ENCODE results near the gene SND1.

The SND1 gene

GRCh38 chr7:127914693-127915092 is 262.7 kb downstream of the SND1 start:
- no peak for DNase-seq

GRCh38 chr7:127916735-127917134 is 264.7 kb downstream of the SND1 start:
- DNase-seq: no peak

GRCh38 chr7:127918130-127918529 is 266.1 kb downstream of the SND1 start:
- DNase-seq: no peak

- DNase-seq: no peak
Observed at GRCh38 chr7:127920787-127921438, 268.9 kb downstream of the SND1 start.

GRCh38 chr7:127922656-127923055 is 270.7 kb downstream of the SND1 start:
- no peak for DNase-seq

GRCh38 chr7:127924874-127925273 is 272.9 kb downstream of the SND1 start:
- DNase-seq: no peak

GRCh38 chr7:127927348-127927696 is 275.3 kb downstream of the SND1 start:
- DNase-seq: no peak

GRCh38 chr7:127928222-127928621 is 276.2 kb downstream of the SND1 start:
- no peak for DNase-seq

- no peak for DNase-seq
Observed at GRCh38 chr7:127928852-127929251, 276.9 kb downstream of the SND1 start.

GRCh38 chr7:127930341-127931328 is 278.6 kb downstream of the SND1 start:
- no peak for DNase-seq

GRCh38 chr7:127932076-127932475 is 280.1 kb downstream of the SND1 start:
- DNase-seq: no peak

GRCh38 chr7:127932496-127932895 is 280.5 kb downstream of the SND1 start:
- no peak for DNase-seq

GRCh38 chr7:127933146-127933545 is 281.2 kb downstream of the SND1 start:
- no peak for DNase-seq

- no peak for DNase-seq
Observed at GRCh38 chr7:127934711-127935110, 282.7 kb downstream of the SND1 start.

- DNase-seq: no peak
Observed at GRCh38 chr7:127935847-127936376, 283.9 kb downstream of the SND1 start.

- no peak for DNase-seq
Observed at GRCh38 chr7:127937066-127937680, 285.2 kb downstream of the SND1 start.

GRCh38 chr7:127938588-127938987 is 286.6 kb downstream of the SND1 start:
- no peak for DNase-seq

GRCh38 chr7:127940381-127941160 is 288.6 kb downstream of the SND1 start:
- DNase-seq: no peak

GRCh38 chr7:127941476-127942210 is 289.6 kb downstream of the SND1 start:
- DNase-seq: no peak

GRCh38 chr7:127943541-127944521 is 291.8 kb downstream of the SND1 start:
- DNase-seq: no peak

- DNase-seq: no peak
Observed at GRCh38 chr7:127946111-127946510, 294.1 kb downstream of the SND1 start.
